Measurements from ENCODE around the gene KPNA6. TPM values are rescaled to one million over a fixed set of nuclear protein-coding genes. Genes with fewer than 3 reads are reported as not detected.

KPNA6 gene
- total RNA-seq, 1 experiment from 2014 or later: 114 TPM

DNA sequence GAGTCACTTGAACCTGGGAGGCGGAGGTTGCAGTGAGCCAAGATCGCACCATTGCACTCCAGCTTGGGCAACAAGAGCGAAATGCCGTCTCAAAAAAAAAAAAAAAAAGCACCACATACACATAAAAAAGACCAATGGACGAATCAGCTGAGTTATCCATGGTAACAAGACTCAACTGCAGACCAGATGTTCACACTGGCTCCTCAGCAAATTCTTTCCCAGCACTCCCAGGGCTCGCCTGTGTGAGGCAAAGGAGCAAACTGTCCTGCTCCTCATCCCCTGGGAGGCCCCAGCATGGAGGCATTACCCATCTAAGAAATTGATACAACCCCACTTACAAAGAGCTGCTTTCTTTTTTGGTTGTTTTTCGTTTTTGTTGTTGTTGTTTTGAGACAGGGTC is 111.2 kb downstream of the KPNA6 start:
- H2BK12ac ChIP-seq (ENCODE audit: insufficient read length, low read depth, low read length): no peak overlapping the region
- H3K27ac ChIP-seq (ENCODE audit: insufficient read length, low read depth, low read length): no peak overlapping the region
- no peak overlapping the region for H3K4me2 ChIP-seq (ENCODE audit: insufficient read depth, insufficient read length, low read length)
- Mint-ChIP-seq H3K36me3 (ENCODE audit: insufficient read depth in 1 of 3, low read depth in 3 of 3) (peaks cover 13 to 49% (median 37%) of the 10 kb centered on the region in 3 experiments), H3K27ac (no peak overlapping the region), H3K4me1 (peaks cover 17 to 25% of the 10 kb centered on the region in 2 experiments), H3K27me3 (ENCODE audit: low read depth) (no peaks in the 10 kb centered on the region), H3K9me3 (no peaks in the 10 kb centered on the region), H3K4me3 (no peak overlapping the region)
- DNase-seq: no peak
- H3K79me1 ChIP-seq (ENCODE audit: insufficient read depth, low read depth, low read length, poor library complexity, severe bottlenecking): no peaks in the 10 kb centered on the region
- H2AK5ac ChIP-seq (ENCODE audit: insufficient read length, low read length): no peak overlapping the region
- no peak overlapping the region for H4K91ac ChIP-seq (ENCODE audit: insufficient read length, low read depth, low read length)
- H3K56ac ChIP-seq (ENCODE audit: insufficient read length, low read depth, low read length): no peak overlapping the region
- H3T11ph ChIP-seq (ENCODE audit: low read length): no peak overlapping the region
- H4K8ac ChIP-seq (replicated peaks; ENCODE audit: insufficient read length, low read depth, low read length): no peak overlapping the region
- no peak overlapping the region for H4K5ac ChIP-seq (ENCODE audit: insufficient read length, low read depth, low read length)
- no peak for TF ChIP-seq CTCF (conservative IDR thresholded peaks at IDR 0.05)
- peaks cover 7% of the 10 kb centered on the region; the same call in 1 of the 2 replicates for H3K4me1 ChIP-seq (ENCODE audit: insufficient read depth, low read length)
- H3K79me2 ChIP-seq (ENCODE audit: insufficient read depth, low read length): peaks cover 3% of the 10 kb centered on the region; the same call in 1 of the 2 replicates
- no peak overlapping the region for H2BK20ac ChIP-seq (ENCODE audit: low read depth, low read length, poor library complexity, severe bottlenecking)
- no peak overlapping the region for H2AFZ ChIP-seq (ENCODE audit: low read length)
- no peak overlapping the region for H3K14ac ChIP-seq (ENCODE audit: insufficient read depth, low read length)
- no peak overlapping the region for H2BK5ac ChIP-seq (ENCODE audit: insufficient read length, low read length)
- H2BK120ac ChIP-seq (ENCODE audit: low read depth, low read length, poor library complexity, severe bottlenecking): no peak overlapping the region
- no peak overlapping the region for H3K18ac ChIP-seq (ENCODE audit: insufficient read length, low read depth, low read length)
- peaks cover 7% of the 10 kb centered on the region for H3K23me2 ChIP-seq (ENCODE audit: insufficient read length, low read depth, low read length, poor library complexity, severe bottlenecking)
- no peaks in the 10 kb centered on the region for H4K20me1 ChIP-seq (ENCODE audit: control insufficient read depth, insufficient read depth, insufficient read length)
- H3K9me3 ChIP-seq (ENCODE audit: control insufficient read depth, low read depth, low read length): no peaks in the 10 kb centered on the region
- H3K9ac ChIP-seq (ENCODE audit: extremely low read depth, insufficient read length, low read length): no peak overlapping the region
- WGBS (ENCODE audit: extremely low coverage, insufficient read length, low lambda C conversion rate): no CpG with 5 or more reads among the region's 7 CpGs
- no peak overlapping the region for H3K23ac ChIP-seq (ENCODE audit: insufficient read length, low read depth, low read length)
- no peak overlapping the region for H3K4ac ChIP-seq (ENCODE audit: low read depth, low read length)
- no peaks in the 10 kb centered on the region for H3K27me3 ChIP-seq (ENCODE audit: insufficient read depth, low read length)
- H2BK15ac ChIP-seq (ENCODE audit: low read depth, low read length): no peak overlapping the region

Measured in H9 (cell line).